Karpas-422 (cell line): ENCODE measurements around the gene GBP6. TPM values are rescaled to one million over a fixed set of nuclear protein-coding genes. Genes with fewer than 3 reads are reported as not detected.
"Not testable (repeated sequence)": the region's sequence is repeated elsewhere in the genome, so short reads cannot be mapped to it uniquely, and the experiment has no call there.

Experiments used
- DNase-seq: peaks from one replicate; pipeline ENCODE4 v3.0.0-alpha.2; 2015
- H2AFZ ChIP-seq: fragments of 200-600 bp; sonication (generic); 2 replicates; pipeline ENCODE4 v1.6.1; 2014; ENCODE audit warnings: antibody characterized with exemption, low read length, mixed read lengths
- H3K27ac ChIP-seq: fragments of 200-600 bp; sonication (generic); 2 replicates; pipeline ENCODE4 v1.5.1; 2014; ENCODE audit warnings: mild to moderate bottlenecking, low read length, moderate library complexity
- H3K27me3 ChIP-seq: fragments of 200-600 bp; sonication (generic); 2 replicates; pipeline ENCODE4 v1.6.1; 2014; ENCODE audit warnings: low read length, mixed read lengths
- H3K36me3 ChIP-seq: fragments of 200-600 bp; sonication (generic); 2 replicates; pipeline ENCODE4 v1.6.1; 2014; ENCODE audit warnings: low read length, mixed read lengths; ENCODE audit not compliant: insufficient read depth
- H3K4me1 ChIP-seq: fragments of 200-600 bp; sonication (generic); 2 replicates; pipeline ENCODE4 v1.6.1; 2014; ENCODE audit warnings: mild to moderate bottlenecking, low read length, mixed read lengths
- H3K4me2 ChIP-seq: fragments of 200-600 bp; sonication (generic); 2 replicates; pipeline ENCODE4 v1.6.1; 2014; ENCODE audit warnings: low read length, low read depth, mild to moderate bottlenecking; ENCODE audit not compliant: poor library complexity, severe bottlenecking
- H3K4me3 ChIP-seq: fragments of 200-600 bp; sonication (generic); 2 replicates; pipeline ENCODE4 v1.5.1; 2014; ENCODE audit warnings: mild to moderate bottlenecking, antibody characterized with exemption, low read length, mixed read lengths
- H3K79me2 ChIP-seq: fragments of 200-600 bp; sonication (generic); 2 replicates; pipeline ENCODE4 v1.6.1; 2014; ENCODE audit warnings: mild to moderate bottlenecking, low read length, mixed read lengths
- H3K9ac ChIP-seq: fragments of 200-600 bp; sonication (generic); 2 replicates; pipeline ENCODE4 v1.6.0; 2014; ENCODE audit warnings: low read length
- H3K9me2 ChIP-seq: fragments of 200-600 bp; sonication (generic), shearing (Covaris generic); replicated peaks from 2 replicates; pipeline ENCODE4 v1.6.0; 2014; ENCODE audit warnings: mild to moderate bottlenecking, low read length, moderate library complexity; ENCODE audit not compliant: insufficient read depth
- H3K9me3 ChIP-seq: fragments of 300-700, 200-600 bp; sonication (generic); 2 replicates; pipeline ENCODE4 v1.6.1; 2014; ENCODE audit warnings: low read length, mixed read lengths
- H4K20me1 ChIP-seq: fragments of 200-600 bp; sonication (generic); 2 replicates; pipeline ENCODE4 v1.6.1; 2014; ENCODE audit warnings: mild to moderate bottlenecking, antibody characterized with exemption, low read length, low read depth; ENCODE audit not compliant: insufficient read depth
- total RNA-seq: library from RNA; depleted of rRNA; stranded (reverse); fragments of >200 nt; shearing (Covaris generic); gene quantifications from 2 replicates; pipeline ENCODE4 v1.2.3, GENCODE V29; 2014; ENCODE audit warnings: low replicate concordance; rRNA removed

The GBP6 gene, protein sequence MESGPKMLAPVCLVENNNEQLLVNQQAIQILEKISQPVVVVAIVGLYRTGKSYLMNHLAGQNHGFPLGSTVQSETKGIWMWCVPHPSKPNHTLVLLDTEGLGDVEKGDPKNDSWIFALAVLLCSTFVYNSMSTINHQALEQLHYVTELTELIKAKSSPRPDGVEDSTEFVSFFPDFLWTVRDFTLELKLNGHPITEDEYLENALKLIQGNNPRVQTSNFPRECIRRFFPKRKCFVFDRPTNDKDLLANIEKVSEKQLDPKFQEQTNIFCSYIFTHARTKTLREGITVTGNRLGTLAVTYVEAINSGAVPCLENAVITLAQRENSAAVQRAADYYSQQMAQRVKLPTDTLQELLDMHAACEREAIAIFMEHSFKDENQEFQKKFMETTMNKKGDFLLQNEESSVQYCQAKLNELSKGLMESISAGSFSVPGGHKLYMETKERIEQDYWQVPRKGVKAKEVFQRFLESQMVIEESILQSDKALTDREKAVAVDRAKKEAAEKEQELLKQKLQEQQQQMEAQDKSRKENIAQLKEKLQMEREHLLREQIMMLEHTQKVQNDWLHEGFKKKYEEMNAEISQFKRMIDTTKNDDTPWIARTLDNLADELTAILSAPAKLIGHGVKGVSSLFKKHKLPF
- not detected in 2 replicates for total RNA-seq

DNA sequence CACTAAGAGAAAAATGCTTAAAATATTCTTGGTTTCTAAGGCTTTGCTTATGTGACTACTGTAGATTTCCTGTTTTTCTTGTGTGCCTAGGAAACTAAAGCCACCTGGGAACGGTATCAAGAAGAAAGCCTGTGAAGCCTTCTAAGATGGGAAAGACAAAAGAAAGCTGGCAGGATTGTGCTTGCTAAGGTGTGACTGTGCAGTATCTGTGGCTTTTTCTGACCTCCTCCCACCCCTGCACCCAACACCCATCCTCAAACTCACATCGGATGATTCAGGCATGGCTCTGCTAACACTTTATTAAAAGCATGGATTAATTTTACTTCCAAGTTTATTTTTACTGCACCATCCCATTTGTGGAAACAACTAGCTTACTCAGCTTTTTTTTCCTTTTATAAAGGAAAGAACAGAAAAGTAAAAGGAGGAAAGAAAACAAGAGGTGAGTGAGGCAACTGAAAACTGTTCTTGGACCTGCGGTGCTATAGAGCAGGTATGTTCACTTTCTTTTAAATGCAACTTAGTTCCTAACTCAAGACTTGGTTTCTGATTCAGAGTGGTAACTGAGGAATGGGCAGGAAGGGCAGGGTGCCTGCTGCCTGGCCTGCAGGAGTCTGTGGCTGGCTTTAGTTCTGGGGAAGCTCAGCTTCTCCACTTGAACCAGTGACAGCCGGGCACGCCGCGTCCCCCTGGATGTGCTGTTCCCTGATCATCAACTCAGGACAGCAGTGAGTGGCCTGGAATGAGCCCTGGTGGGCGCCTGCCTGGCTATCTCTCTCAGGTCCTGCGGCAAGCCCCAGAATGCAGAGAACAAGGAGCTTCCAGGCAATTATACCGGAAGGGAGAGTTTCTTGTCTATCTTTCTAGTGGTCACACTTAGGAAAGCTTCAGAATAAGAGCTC, at the start of gene GBP6:
TSS of gene GBP6 (plus strand) at position 422 of the 899 bp plus-strand sequence. CDS start 4,493 bp downstream, outside the sequence.
- no peaks in the 10 kb centered on the region for H3K4me1 ChIP-seq
- no peaks in the 10 kb centered on the region for H4K20me1 ChIP-seq
- H3K9me2 ChIP-seq, result no peaks in the 10 kb centered on the region
- H3K27ac ChIP-seq, result no peak within 1 kb of the TSS
- no peak within 1 kb of the TSS for H3K9ac ChIP-seq
- no peaks in the 10 kb centered on the region for H3K9me3 ChIP-seq
- H3K4me2 ChIP-seq, result no peak within 1 kb of the TSS
- H3K36me3 ChIP-seq, result no peaks in the 10 kb centered on the region
- H3K4me3 ChIP-seq, result no peak within 1 kb of the TSS
- no peak within 1 kb of the TSS for H2AFZ ChIP-seq
- H3K27me3 ChIP-seq, result no peaks in the 10 kb centered on the region
- no peak for DNase-seq
- no peaks in the 10 kb centered on the region for H3K79me2 ChIP-seq

DNA sequence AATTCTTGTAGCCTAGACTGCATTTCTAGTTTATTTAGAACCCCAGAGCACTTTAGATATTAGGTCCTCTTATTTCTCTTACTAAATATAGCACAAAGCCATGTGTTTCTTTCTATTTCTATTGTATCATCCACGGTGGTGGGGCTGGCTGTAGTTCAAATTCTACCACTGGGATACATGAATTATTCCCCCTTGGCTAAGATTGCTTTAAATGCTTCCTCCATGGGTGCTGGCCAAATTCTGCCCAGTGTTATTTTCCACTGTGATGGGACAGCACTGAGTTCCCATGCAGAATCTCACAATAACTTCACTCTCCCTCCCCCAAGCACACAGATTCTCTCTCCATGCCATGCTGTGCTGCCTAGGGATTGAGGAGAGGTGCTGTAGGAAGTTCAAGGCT, 41.5 kb upstream of the GBP6 start:
- Histone ChIP-seq H3K9ac (no peak overlapping the region), H3K36me3 (no peaks in the 10 kb centered on the region), H3K27ac (no peak overlapping the region), H3K4me1 (no peaks in the 10 kb centered on the region), H4K20me1 (no peaks in the 10 kb centered on the region), H3K9me3 (no peaks in the 10 kb centered on the region), H2AFZ (no peak overlapping the region), H3K4me2 (no peak overlapping the region), H3K79me2 (no peaks in the 10 kb centered on the region), H3K27me3 (no peaks in the 10 kb centered on the region), H3K4me3 (no peak overlapping the region), H3K9me2 (no peaks in the 10 kb centered on the region)
- DNase-seq, result no peak

DNA sequence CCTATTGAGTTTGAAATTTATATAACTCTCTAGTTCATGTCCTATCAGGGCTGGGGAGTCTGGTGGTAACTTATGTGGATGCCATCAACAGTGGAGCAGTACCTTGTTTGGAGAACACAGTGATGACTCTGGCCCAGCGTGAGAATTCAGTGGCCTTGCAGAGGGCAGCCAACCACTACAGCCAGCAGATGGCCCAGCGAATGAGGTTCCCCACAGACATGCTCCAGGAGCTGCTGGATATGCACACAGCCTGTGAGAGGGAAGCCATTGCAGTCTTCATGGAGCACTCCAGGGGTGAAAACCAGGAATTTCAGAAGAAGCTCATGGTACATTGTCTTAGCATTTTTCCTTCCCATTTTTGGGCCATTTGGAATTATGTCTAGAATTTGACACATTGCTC, 32.0 kb upstream of the GBP6 start:
- no peak overlapping the region for H3K27ac ChIP-seq

DNA sequence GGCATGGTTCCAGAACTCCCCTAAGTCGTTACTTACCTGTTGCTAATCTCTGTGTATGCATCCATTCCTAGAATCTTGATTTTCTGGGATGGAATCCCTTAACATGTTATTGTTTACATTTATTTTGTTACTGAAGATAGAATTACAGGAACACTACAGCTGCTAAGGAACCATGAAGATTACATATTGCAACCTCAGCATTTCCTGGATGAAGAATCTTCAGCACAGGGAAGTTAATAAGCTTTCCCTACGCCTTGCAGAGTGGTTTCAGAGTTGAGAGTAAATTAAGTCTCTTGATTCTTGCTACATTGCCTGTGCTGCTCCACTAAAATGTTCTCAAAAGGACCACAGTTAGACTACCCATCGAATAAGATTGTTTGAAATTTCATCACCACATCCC, 31.4 kb upstream of the GBP6 start:
- no peak overlapping the region for H3K27ac ChIP-seq
- no peak overlapping the region for H3K9ac ChIP-seq
- no peaks in the 10 kb centered on the region for H4K20me1 ChIP-seq
- no peaks in the 10 kb centered on the region for H3K79me2 ChIP-seq
- no peaks in the 10 kb centered on the region for H3K9me2 ChIP-seq
- H3K4me2 ChIP-seq, result no peak overlapping the region
- H3K36me3 ChIP-seq, result no peaks in the 10 kb centered on the region
- no peak overlapping the region for H3K4me3 ChIP-seq
- no peak for DNase-seq
- H3K4me1 ChIP-seq, result no peaks in the 10 kb centered on the region
- H3K27me3 ChIP-seq, result no peaks in the 10 kb centered on the region
- H3K9me3 ChIP-seq, result no peaks in the 10 kb centered on the region
- no peak overlapping the region for H2AFZ ChIP-seq

More for the DNA sequence above, 32.0 kb upstream of the GBP6 start:
- Histone ChIP-seq H3K4me2 (no peak overlapping the region), H3K4me3 (no peak overlapping the region), H3K9ac (no peak overlapping the region), H3K9me2 (no peaks in the 10 kb centered on the region), H3K36me3 (no peaks in the 10 kb centered on the region), H2AFZ (no peak overlapping the region), H3K27me3 (no peaks in the 10 kb centered on the region), H4K20me1 (no peaks in the 10 kb centered on the region), H3K79me2 (no peaks in the 10 kb centered on the region), H3K4me1 (no peaks in the 10 kb centered on the region), H3K9me3 (no peaks in the 10 kb centered on the region)
- no peak for DNase-seq

DNA sequence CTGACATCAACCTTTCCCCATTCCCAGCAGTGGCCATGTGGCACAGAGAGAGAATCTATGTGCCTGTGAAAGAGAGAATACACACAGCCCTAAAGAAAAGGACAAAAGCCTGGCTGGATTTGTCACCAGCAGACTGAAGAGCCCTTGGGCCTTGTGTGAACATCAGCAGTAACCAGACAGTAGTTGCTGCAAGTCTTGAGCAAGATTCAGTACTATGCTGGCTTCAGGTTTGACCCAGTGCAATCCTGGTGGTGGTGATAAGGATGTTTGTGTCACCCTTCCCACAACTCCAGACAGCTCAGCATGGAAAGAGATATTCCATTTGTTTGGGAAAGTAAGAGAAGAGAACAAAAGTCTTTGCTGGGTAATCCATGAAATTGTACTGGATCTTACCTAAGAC, 28.4 kb upstream of the GBP6 start:
- Histone ChIP-seq H3K9me3 (no peaks in the 10 kb centered on the region), H3K4me3 (no peak overlapping the region), H3K9ac (no peak overlapping the region), H3K4me2 (no peak overlapping the region), H3K9me2 (no peaks in the 10 kb centered on the region), H3K27me3 (no peaks in the 10 kb centered on the region), H3K4me1 (no peaks in the 10 kb centered on the region), H2AFZ (no peak overlapping the region), H3K36me3 (no peaks in the 10 kb centered on the region), H3K27ac (no peak overlapping the region), H3K79me2 (no peaks in the 10 kb centered on the region), H4K20me1 (no peaks in the 10 kb centered on the region)
- no peak for DNase-seq

DNA sequence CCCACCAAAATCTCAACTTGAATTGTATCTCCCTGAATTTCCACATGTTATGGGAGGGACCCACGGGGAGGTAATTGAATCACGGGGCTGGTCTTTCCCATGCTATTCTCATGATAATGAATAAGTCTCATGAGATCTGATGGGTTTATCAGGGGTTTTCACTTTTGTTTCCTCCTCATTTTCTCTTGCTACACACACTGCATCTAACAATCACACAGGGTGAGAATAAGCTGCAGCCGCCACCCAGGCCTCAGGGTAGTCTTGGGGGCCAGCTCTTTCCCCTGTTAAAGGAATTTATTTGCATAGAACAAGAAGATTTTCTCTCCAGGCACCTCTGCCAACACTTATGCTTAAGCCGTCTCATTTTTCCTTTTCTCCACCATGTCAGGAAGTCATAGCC, 26.0 kb upstream of the GBP6 start:
- H3K27ac ChIP-seq, result no peak overlapping the region
- no peak overlapping the region for H2AFZ ChIP-seq
- H3K9me3 ChIP-seq, result no peaks in the 10 kb centered on the region
- DNase-seq, result no peak
- H3K4me3 ChIP-seq, result no peak overlapping the region
- H3K79me2 ChIP-seq, result no peaks in the 10 kb centered on the region
- H4K20me1 ChIP-seq, result no peaks in the 10 kb centered on the region
- H3K9ac ChIP-seq, result no peak overlapping the region
- no peak overlapping the region for H3K4me2 ChIP-seq
- no peaks in the 10 kb centered on the region for H3K36me3 ChIP-seq
- H3K9me2 ChIP-seq, result no peaks in the 10 kb centered on the region
- no peaks in the 10 kb centered on the region for H3K27me3 ChIP-seq
- no peaks in the 10 kb centered on the region for H3K4me1 ChIP-seq

DNA sequence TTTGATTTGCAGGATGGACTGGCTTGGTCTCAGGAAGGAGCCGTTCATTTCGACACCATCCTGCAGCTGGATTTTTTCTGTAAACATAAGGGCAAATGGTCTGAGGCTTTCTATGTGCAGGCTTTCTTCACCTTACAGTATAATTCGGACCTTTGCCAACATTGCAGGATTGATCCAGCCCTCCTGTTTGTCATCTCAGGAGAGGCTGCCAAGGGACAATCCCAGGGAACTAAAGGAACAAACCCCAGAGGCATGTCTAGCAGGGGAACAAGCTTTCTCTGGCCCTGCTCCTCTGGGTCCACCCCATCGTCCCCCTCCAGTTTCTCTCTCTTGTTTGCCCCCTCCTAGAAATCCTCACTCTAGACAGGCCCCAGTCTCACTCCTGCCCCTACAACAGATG, 24.8 kb upstream of the GBP6 start:
- H3K36me3 ChIP-seq, result no peaks in the 10 kb centered on the region
- no peaks in the 10 kb centered on the region for H3K27me3 ChIP-seq
- H2AFZ ChIP-seq, result no peak overlapping the region
- H3K9me3 ChIP-seq, result no peaks in the 10 kb centered on the region
- H3K4me2 ChIP-seq, result no peak overlapping the region
- no peaks in the 10 kb centered on the region for H3K79me2 ChIP-seq
- no peaks in the 10 kb centered on the region for H3K4me1 ChIP-seq
- no peak for DNase-seq
- H3K27ac ChIP-seq, result no peak overlapping the region
- no peak overlapping the region for H3K4me3 ChIP-seq
- no peaks in the 10 kb centered on the region for H3K9me2 ChIP-seq
- H4K20me1 ChIP-seq, result no peaks in the 10 kb centered on the region
- H3K9ac ChIP-seq, result no peak overlapping the region

DNA sequence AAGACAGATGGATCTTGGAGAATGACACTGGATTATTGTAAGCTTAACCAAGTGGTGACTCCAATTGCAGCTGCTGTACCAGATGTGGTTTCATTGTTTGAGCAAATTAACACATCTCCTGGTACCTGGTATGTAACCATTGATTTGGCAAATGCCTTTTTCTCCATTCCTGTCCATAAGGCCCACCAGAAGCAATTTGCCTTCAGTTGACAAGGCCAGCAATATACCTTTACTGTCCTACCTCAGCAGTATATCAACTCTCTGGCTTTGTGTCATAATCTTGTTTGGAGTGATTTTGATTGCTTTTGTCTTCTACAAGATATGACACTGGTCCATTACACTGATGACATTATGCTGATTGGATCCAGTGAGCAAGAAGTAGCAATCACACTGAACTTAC, 18.4 kb upstream of the GBP6 start:
- not testable (repeated sequence) for H3K4me3 ChIP-seq, H2AFZ ChIP-seq, H3K27ac ChIP-seq, H3K27me3 ChIP-seq, H3K79me2 ChIP-seq, H4K20me1 ChIP-seq, H3K4me2 ChIP-seq, H3K4me1 ChIP-seq, H3K9ac ChIP-seq, H3K36me3 ChIP-seq, DNase-seq, H3K9me2 ChIP-seq, H3K9me3 ChIP-seq
